Ishikawa (cell line): Measurements from ENCODE around the gene KCNMB2.

Source experiments
- CEBPB ChIP-seq: IDR thresholded peaks from 2 replicates; pipeline ENCODE4 v1.6.1; 2012
- CREB1 ChIP-seq: IDR thresholded peaks from 2 replicates; pipeline ENCODE4 v1.6.1; 2012; ENCODE audit warnings: low read depth
- EP300 ChIP-seq: IDR thresholded peaks from 2 replicates; pipeline ENCODE4 v1.6.1; 2012; ENCODE audit warnings: borderline replicate concordance
- REST ChIP-seq: IDR thresholded peaks from 2 replicates; pipeline ENCODE4 v1.6.1; 2012; ENCODE audit warnings: low read depth, mild to moderate bottlenecking
- TAF1 ChIP-seq: IDR thresholded peaks from 2 replicates; pipeline ENCODE4 v1.6.1; 2012; ENCODE audit warnings: low read depth, mild to moderate bottlenecking
- TCF12 ChIP-seq: IDR thresholded peaks from 2 replicates; pipeline ENCODE4 v1.6.1; 2012; ENCODE audit warnings: low read depth
- TEAD4 ChIP-seq: IDR thresholded peaks from 2 replicates; pipeline ENCODE4 v1.6.1; 2012
- YY1 ChIP-seq: IDR thresholded peaks from 2 replicates; pipeline ENCODE4 v1.6.1; 2012; ENCODE audit warnings: low read depth
- TF ChIP-seq, protein P1 (sequence below): IDR thresholded peaks from 2 replicates; pipeline ENCODE4 v1.6.1; 2012

DNA sequence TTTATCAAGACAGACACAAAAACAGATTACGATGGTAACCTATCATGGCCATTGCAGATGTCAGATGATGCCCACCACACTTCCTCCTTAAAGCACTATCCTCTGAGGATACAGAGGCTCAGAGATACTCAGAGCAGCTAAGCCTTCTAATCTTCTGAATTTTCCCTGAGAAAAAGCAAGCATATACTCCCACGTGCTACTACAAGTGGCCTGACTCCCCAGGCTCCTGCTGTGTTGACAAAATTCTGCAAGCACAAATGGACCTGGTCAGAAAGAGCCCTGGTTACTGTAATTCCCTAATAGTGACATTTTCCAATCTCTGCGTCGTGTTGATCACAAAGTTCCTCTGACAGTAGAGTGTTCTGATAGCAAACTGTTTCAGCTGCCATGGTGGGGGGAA, 207.1 kb downstream of the KCNMB2 start:
- TF ChIP-seq EP300 (no peak), TCF12 (no peak), REST (no peak), TEAD4 (no peak), TAF1 (no peak), CREB1 (no peak), YY1 (no peak), CEBPB (no peak)
- TF ChIP-seq, protein P1, sequence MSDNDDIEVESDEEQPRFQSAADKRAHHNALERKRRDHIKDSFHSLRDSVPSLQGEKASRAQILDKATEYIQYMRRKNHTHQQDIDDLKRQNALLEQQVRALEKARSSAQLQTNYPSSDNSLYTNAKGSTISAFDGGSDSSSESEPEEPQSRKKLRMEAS = no peak
